H1 (cell line): ENCODE data around the gene AP3M1. TPM values are rescaled to one million over a fixed set of nuclear protein-coding genes. Genes with fewer than 3 reads are reported as not detected.
"Not testable (repeated sequence)": the region's sequence is repeated elsewhere in the genome, so short reads cannot be mapped to it uniquely, and the experiment has no call there.

Experiments
- CTCF ChIA-PET: fragments of 300-600 bp; sonication (Branson Sonifier 250); formaldehyde crosslinking; loops from one replicate; lab custom pipeline; 2021; ENCODE audit not compliant: partially characterized antibody; lab: Charles Lee
- POLR2A ChIA-PET: fragments of 300-600 bp; sonication (Branson Sonifier 250); formaldehyde crosslinking; loops from one replicate; lab custom pipeline; 2021; ENCODE audit warnings: inconsistent platforms; ENCODE audit not compliant: partially characterized antibody; lab: Charles Lee
- DNase-seq, 2 experiments: peaks; one replicate each; pipeline versions ENCODE4 v3.0.0 to v3.0.0-alpha.2; 2010 to 2022; ENCODE audit warnings: low spot score in 2 of 2, low read depth in 1 of 2, mixed read lengths in 1 of 2
- FAIRE-seq: peaks from 2 replicates; lab custom pipeline; 2011; peaks lifted over from hg19 to GRCh38; lab: Jason Lieb, UNC
- H2AFZ ChIP-seq: 2 replicates; pipeline ENCODE4 v1.8.1; 2012; ENCODE audit warnings: low read length, inconsistent platforms
- H2AK5ac ChIP-seq: 2 replicates; pipeline ENCODE4 v1.6.1; 2013; ENCODE audit warnings: low read depth, low read length
- H2BK120ac ChIP-seq: replicated peaks from 2 replicates; pipeline ENCODE3; 2013; ENCODE audit warnings: low read depth, low read length, inconsistent platforms
- H2BK12ac ChIP-seq: 2 replicates; pipeline ENCODE4 v1.6.1; 2013; ENCODE audit warnings: low read depth, low read length
- H2BK15ac ChIP-seq: 2 replicates; pipeline ENCODE4 v1.6.1; 2013; ENCODE audit warnings: low read length
- H2BK20ac ChIP-seq: 2 replicates; pipeline ENCODE4 v1.6.1; 2013; ENCODE audit warnings: low read length
- H2BK5ac ChIP-seq: 2 replicates; pipeline ENCODE4 v1.6.1; 2013; ENCODE audit warnings: low read depth, low read length
- H3K14ac ChIP-seq: 2 replicates; pipeline ENCODE4 v1.6.1; 2013; ENCODE audit warnings: inconsistent platforms; ENCODE audit not compliant: insufficient read length
- H3K18ac ChIP-seq: 2 replicates; pipeline ENCODE4 v1.6.1; 2013; ENCODE audit warnings: low read length; ENCODE audit errors: extremely low read depth
- H3K23ac ChIP-seq: 2 replicates; pipeline ENCODE4 v1.6.1; 2013; ENCODE audit warnings: inconsistent platforms; ENCODE audit not compliant: insufficient read length
- H3K23me2 ChIP-seq: 2 replicates; pipeline ENCODE4 v1.6.1; 2013; ENCODE audit warnings: low read depth, low read length
- H3K27ac ChIP-seq: 2 replicates; pipeline ENCODE4 v1.6.1; 2011; ENCODE audit warnings: low read depth, low read length, inconsistent platforms
- H3K27me3 ChIP-seq, 4 experiments: replicated peaks in 1 of 4; 1 replicate in 1 of 4; 2 replicates in 3 of 4; pipeline versions ENCODE4 v1.6.1 to v1.8.1; 2011 to 2013; ENCODE audit warnings: low read length in 3 of 4, mild to moderate bottlenecking in 3 of 4, inconsistent platforms in 2 of 4, mixed read lengths in 2 of 4, moderate library complexity in 1 of 4; ENCODE audit not compliant: control insufficient read depth in 3 of 4, insufficient read depth in 3 of 4; ENCODE audit errors: extremely low read depth in 1 of 4
- H3K36me3 ChIP-seq, 4 experiments: 2 replicates each; pipeline versions ENCODE4 v1.6.1 to v1.8.1; 2011 to 2013; ENCODE audit warnings: mild to moderate bottlenecking in 4 of 4, low read length in 3 of 4, moderate library complexity in 2 of 4, control low read depth in 1 of 4, inconsistent platforms in 1 of 4; ENCODE audit not compliant: insufficient read depth in 4 of 4, control insufficient read depth in 2 of 4
- H3K4ac ChIP-seq: replicated peaks from 2 replicates; pipeline ENCODE3; 2013; ENCODE audit warnings: low read length, low read depth, mixed read lengths, inconsistent platforms; ENCODE audit not compliant: insufficient read length
- H3K4me1 ChIP-seq, 4 experiments: replicated peaks in 1 of 4; 1 replicate in 1 of 4; 2 replicates in 3 of 4; pipeline versions ENCODE4 v1.6.1 to v1.8.1; 2011 to 2013; ENCODE audit warnings: low read length in 3 of 4, inconsistent platforms in 2 of 4, mixed read lengths in 1 of 4; ENCODE audit not compliant: insufficient read depth in 4 of 4, control insufficient read depth in 3 of 4
- H3K4me2 ChIP-seq, 2 experiments: 2 replicates each; pipeline versions ENCODE4 v1.6.1 to v1.8.1; 2011 to 2013; ENCODE audit warnings: low read depth in 2 of 2, low read length in 2 of 2, control low read depth in 1 of 2, inconsistent platforms in 1 of 2, mild to moderate bottlenecking in 1 of 2; ENCODE audit not compliant: insufficient read depth in 1 of 2
- H3K4me3 ChIP-seq, 4 experiments: fragments of 200-600, 300-600 bp in 1 of 4; sonication (generic), shearing (Covaris generic), sonication (Bioruptor Twin) in 1 of 4; 2 replicates each; pipeline versions ENCODE4 v1.5.1 to v1.8.1; 2011 to 2016; ENCODE audit warnings: low read length in 4 of 4, low read depth in 3 of 4, control low read depth in 2 of 4, inconsistent platforms in 2 of 4, mild to moderate bottlenecking in 2 of 4, mixed read lengths in 1 of 4, moderate library complexity in 1 of 4; ENCODE audit not compliant: insufficient read depth in 2 of 4; ENCODE audit errors: extremely low read depth in 1 of 4
- H3K56ac ChIP-seq: replicated peaks from 2 replicates; pipeline ENCODE3; 2013; ENCODE audit warnings: low read depth, mild to moderate bottlenecking, mixed read lengths, low read length, inconsistent platforms; ENCODE audit not compliant: insufficient read length
- H3K79me1 ChIP-seq: 2 replicates; pipeline ENCODE4 v1.6.1; 2013; ENCODE audit warnings: low read depth, low read length, control low read depth
- H3K79me2 ChIP-seq, 2 experiments: 2 replicates each; pipeline versions ENCODE4 v1.6.1 to v1.8.1; 2012 to 2013; ENCODE audit warnings: low read length in 2 of 2, mild to moderate bottlenecking in 2 of 2, inconsistent platforms in 1 of 2; ENCODE audit not compliant: insufficient read depth in 2 of 2, control insufficient read depth in 1 of 2
- H3K9ac ChIP-seq, 4 experiments: replicated peaks in 1 of 4; 1 replicate in 1 of 4; 2 replicates in 3 of 4; pipeline versions ENCODE4 v1.6.1 to v1.8.1; 2011 to 2013; ENCODE audit warnings: low read depth in 3 of 4, low read length in 3 of 4, control low read depth in 2 of 4, mild to moderate bottlenecking in 2 of 4, moderate library complexity in 2 of 4, inconsistent platforms in 1 of 4; ENCODE audit errors: extremely low read depth in 1 of 4
- H3K9me3 ChIP-seq, 2 experiments: 2 replicates each; pipeline versions ENCODE4 v1.6.1 to v1.8.1; 2012 to 2013; ENCODE audit warnings: mild to moderate bottlenecking in 2 of 2, moderate library complexity in 2 of 2, control low read depth in 1 of 2, inconsistent platforms in 1 of 2, low read depth in 1 of 2, low read length in 1 of 2, mixed read lengths in 1 of 2; ENCODE audit not compliant: insufficient read depth in 2 of 2
- H4K20me1 ChIP-seq, 2 experiments: replicated peaks in 1 of 2; 2 replicates each; pipeline versions ENCODE3 to v1.8.1; 2011 to 2013; ENCODE audit warnings: inconsistent platforms in 2 of 2, low read length in 2 of 2, mild to moderate bottlenecking in 1 of 2; ENCODE audit not compliant: insufficient read depth in 2 of 2, control insufficient read depth in 1 of 2
- H4K5ac ChIP-seq: 2 replicates; pipeline ENCODE4 v1.6.1; 2013; ENCODE audit warnings: low read length, low read depth, mixed read lengths, inconsistent platforms; ENCODE audit not compliant: insufficient read length
- H4K8ac ChIP-seq: 2 replicates; pipeline ENCODE4 v1.8.0; 2013; ENCODE audit warnings: mild to moderate bottlenecking, moderate library complexity, low read length, inconsistent platforms; ENCODE audit not compliant: insufficient read depth; ENCODE audit errors: extremely low read depth
- H4K91ac ChIP-seq: replicated peaks from 2 replicates; pipeline ENCODE3; 2013; ENCODE audit warnings: low read length, mixed read lengths, inconsistent platforms; ENCODE audit not compliant: insufficient read length
- WGBS, 2 experiments: shearing (Covaris generic) in 1 of 2; methylation state at CpG; one replicate each; pipeline versions ENCODE4 v1.1.6 to v1.1.7; 2013 to 2015; ENCODE audit warnings: low lambda C conversion rate in 2 of 2, mixed read lengths in 2 of 2, inconsistent platforms in 1 of 2, low coverage in 1 of 2, missing lambda C conversion rate in 1 of 2; ENCODE audit not compliant: insufficient replicate concordance in 2 of 2, insufficient coverage in 1 of 2, insufficient read length in 1 of 2; ENCODE audit errors: extremely low coverage in 1 of 2, missing lambda C conversion rate in 1 of 2; 5-methylcytosine and 5-hydroxymethylcytosine counted together
- polyA plus RNA-seq, 7 experiments: library from polyadenylated mRNA; depleted of rRNA in 3 of 7; stranded (reverse) in 5 of 7; unstranded in 2 of 7; fragments of >200 nt in 5 of 7; fragments of 200-250 nt in 2 of 7; gene quantifications; 1 replicate in 5 of 7; 2 replicates in 1 of 7; 4 replicates in 1 of 7; pipeline versions ENCODE4 v1.2.1 to v1.2.3, GENCODE V29; 2011 to 2013; ENCODE audit warnings: missing spikeins in 2 of 7, mixed read lengths in 2 of 7
- total RNA-seq: library from RNA; stranded (reverse); fragmentation: NEBNext Ultra II Directional; extraction: Animal tissue kit (Norgen Biotek cat#: 25700); gene quantifications from 2 replicates; pipeline ENCODE4 v1.2.1, GENCODE V29; 2021

The AP3M1 gene
- total and polyA plus RNA-seq, 2 of the 8 experiments (the other 6 are each of a cell fraction or from before 2014, with no cell fraction given), result 23.9 to 38.9 TPM

- H2BK20ac ChIP-seq, H4K20me1 ChIP-seq, H2BK120ac ChIP-seq, H3K4me2 ChIP-seq, H2BK5ac ChIP-seq, H3K14ac ChIP-seq, H3K4me1 ChIP-seq, H3K23ac ChIP-seq, H4K5ac ChIP-seq, H3K9me3 ChIP-seq, H3K23me2 ChIP-seq, H2BK12ac ChIP-seq, H3K56ac ChIP-seq, H4K91ac ChIP-seq, H2AFZ ChIP-seq, H3K4ac ChIP-seq, H3K18ac ChIP-seq, H2AK5ac ChIP-seq, H3K79me1 ChIP-seq, FAIRE-seq, H3K27ac ChIP-seq, H3K79me2 ChIP-seq, H3K4me3 ChIP-seq, H3K27me3 ChIP-seq, H3K9ac ChIP-seq, DNase-seq, H4K8ac ChIP-seq, H2BK15ac ChIP-seq: not testable (repeated sequence)
- CTCF ChIA-PET, result interaction anchor here (0.6 to 2.4 kb wide), 6 partner anchors 9 to 75 kb away, joined by 3 to 11 read pairs (median 4); partner anchors contain the start of genes ADK and AP3M1
- POLR2A ChIA-PET, result interaction anchor here (0.9 to 2.3 kb wide), 4 partner anchors 10 to 197 kb away, joined by 3 to 11 read pairs (median 3); partner anchors contain the start of genes ADK and AP3M1
- peaks cover 0 to 34% (median 18%) of the 10 kb centered on the region in 4 experiments; a peak in 7 of 8 replicates for H3K36me3 ChIP-seq
- 90% methylated on average over 5 of the region's 5 CpGs; no CpG with 5 or more reads in 1 of the 2 experiments for WGBS, 2 experiments
These were observed 12.0 kb downstream of the AP3M1 start for GRCh38 chr10:74138596-74138995.
